ENCODE results near the gene NPY.
A peak's percentile ranks its signal among the peaks of the same experiment; 100 is the strongest.

Gene NPY

DNA sequence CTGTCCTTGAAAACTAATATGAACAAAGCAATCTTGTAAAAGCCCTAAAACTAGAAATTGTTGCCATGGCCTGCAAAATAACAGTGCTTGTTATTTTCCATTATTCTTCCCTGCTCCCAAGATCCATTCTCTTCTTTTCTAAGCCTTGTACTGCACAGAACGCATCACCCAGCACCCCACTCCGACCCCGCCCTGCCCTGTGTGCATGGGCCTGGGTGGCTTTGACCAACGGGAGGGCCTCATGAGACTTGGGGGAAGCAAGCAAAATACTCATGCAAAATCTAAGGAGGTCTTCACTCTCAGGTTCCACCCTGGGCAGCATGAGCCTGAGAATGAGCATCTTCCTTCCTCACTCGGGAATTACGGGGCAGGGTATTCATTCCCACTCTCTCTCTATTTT lies 32.4 kb downstream of the NPY start:
- no peak for DNase-seq

DNA sequence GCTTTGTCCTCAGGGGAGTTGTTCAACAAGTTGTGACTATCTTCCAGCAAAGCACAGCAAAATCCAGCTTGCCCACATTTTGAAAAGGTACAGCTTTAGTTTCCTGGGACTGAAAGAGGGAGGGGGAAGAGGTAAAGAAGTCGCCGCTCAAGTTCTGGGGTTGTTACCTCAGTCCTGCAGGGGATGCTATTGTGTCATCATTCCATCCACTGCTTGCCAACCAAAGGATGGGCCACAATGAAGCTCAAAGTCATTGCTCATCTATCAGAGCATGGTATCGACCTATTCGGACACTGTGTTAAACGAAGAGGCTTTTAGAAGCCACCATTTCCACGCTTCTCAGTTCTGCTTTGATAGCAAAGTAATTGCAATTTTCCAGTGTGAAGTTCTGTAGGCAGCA lies 34.3 kb downstream of the NPY start:
- peak; percentile 25 for DNase-seq

DNA sequence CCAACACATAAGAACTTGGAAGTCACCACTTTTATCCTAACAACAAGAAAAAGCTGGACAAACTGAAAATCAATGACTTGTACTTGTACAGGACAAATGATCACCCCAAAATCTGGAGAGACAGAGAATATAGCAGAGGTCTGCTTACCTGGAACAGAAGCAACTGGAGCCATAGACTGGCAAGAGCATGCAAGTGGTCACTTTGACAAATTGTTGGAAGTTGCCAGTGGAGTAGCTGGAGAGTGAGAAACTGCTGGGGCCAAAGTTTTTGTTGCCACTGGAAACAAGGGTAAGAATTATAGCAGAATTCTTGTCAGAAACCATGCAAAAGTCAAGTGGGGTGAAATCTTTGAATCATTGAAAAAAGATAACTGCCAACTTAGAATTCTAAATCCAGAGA lies 35.2 kb downstream of the NPY start:
- no peak for DNase-seq

DNA sequence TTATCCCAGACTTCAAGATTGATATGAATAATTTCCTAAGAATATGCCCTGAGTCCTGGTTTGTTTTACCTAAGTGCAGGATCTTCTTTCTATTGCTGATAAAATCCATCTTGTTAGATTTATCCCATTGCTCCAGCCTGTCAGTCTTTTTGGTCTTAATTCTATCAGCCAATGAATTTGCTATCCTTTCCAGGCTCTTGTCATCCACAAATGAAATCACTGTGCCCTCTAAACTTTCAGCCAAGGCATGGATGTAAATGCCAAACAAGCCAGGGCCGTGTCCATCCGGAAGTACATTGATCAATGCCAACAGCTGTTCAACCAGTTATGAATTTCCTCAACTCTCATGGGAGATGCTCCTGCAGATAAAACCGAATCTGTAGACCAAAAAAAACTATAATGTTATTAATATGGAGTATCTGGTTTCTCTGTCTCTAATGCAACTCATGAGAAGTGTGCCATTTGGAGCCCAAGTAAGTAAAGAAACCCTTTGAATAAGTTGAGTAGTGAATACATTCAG lies 40.0 kb downstream of the NPY start:
- no peak for DNase-seq

DNA sequence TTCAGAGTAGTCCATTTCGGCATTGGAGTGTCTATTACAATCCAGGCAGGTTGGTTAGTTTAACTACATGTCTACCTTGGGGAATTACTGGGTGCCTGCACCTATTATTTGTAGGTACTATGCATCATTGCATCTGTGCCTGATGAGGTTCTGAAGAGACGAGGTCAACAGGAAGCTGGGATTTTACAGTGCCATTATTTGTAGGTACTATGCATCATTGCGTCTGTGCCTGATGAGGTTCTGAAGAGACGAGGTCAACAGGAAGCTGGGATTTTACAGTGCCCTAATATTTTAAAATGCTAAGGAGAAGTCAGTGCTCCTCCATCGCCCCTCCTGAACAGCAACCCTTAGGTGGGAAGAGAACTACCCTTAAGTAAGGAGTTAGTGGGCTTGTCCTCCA lies 41.7 kb downstream of the NPY start:
- DNase-seq = no peak

DNA sequence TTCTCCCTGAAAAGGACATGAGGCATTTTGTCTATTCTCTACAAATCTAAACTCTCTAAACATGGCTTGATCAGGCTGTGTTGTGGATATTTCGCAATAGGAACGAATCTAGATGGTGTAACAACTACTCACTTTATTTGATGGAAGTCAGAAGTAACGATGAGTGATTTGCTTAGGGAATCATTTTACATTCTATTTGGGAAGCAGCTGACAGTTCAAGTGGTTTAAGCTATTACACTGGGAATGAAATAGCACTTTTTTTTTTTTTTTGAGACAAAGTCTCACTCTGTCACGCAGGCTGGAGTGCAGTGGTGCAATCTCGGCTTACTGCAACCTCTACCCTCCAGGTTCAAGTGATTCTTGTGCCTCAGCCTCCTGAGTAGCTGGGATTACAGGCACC lies 44.1 kb downstream of the NPY start:
- no peak for DNase-seq

DNA sequence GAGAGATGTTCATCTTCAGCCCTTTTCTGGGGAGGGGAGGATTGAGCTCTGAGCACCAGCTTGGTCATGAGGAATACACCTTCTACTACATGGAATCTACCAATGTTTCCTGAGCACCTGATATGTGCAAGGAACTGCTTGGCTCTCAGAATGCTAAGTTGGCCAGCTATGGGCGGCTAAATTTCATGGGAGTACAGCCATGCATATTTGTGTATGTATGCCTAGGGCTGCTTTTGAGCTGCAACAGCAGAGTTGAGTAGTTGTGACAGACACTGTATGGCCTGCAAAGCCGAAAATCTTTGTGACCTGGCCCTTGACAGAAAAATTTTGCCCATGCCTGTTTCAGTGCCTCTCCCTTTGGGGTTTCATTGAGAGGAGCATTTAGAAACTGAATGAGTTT lies 44.9 kb downstream of the NPY start:
- DNase-seq = no peak

DNA sequence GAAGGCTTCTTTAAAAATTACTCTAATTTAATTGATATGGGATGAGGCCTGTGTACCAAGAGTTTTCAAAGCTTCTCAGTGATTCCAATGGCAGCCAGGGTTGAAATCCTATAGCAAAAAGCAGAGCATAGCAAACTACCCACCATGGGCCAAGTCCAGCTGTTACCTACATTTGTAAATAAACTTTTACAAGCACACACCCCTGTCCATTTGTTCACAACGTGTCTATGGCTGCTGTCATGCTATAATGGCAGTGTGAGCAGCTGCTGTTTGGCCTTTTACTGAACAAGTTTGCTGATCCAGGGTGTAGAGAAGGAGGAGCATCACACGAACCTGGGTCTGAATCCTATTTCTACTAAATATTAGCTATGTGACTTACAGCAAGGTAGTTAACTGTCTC lies 50.0 kb downstream of the NPY start:
- DNase-seq = no peak

DNA sequence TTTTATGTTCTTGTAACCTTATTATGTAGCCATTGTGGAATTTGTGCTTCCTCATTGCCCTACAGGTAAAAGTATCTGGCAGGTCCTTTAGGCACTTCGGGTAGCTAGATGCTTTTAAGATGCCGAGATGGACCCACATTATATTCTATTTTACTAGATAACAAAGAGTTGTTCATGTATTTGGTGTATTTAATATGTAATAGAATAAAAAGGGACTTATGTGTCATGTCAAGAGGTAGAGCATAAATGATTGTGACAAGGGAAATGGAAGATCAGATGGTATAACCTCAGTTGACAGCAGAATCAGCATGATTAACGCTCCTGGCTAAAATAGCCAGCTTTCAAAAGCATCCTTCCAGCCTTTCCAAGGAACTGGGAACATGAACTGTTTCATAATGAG lies 50.6 kb downstream of the NPY start:
- no peak for DNase-seq

DNA sequence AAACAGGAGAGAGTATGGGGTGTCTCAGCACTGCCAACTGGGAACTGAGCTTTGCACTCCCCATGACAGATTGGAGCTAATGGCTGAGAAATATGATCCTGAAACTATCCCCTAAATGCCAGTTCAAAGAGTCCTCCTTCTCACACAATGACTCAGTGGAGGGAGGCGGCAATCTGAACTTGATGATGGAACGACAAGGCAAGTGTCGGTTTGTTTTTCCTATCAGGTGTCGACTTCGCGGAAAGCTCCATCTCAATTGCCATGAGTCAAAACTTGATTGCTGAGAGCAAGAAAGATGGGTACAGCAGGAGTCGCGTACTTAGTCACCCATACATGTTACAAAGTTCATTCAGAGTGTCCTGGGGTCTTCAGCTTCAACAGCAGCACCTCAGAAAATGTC lies 52.5 kb downstream of the NPY start:
- DNase-seq = no peak

DNA sequence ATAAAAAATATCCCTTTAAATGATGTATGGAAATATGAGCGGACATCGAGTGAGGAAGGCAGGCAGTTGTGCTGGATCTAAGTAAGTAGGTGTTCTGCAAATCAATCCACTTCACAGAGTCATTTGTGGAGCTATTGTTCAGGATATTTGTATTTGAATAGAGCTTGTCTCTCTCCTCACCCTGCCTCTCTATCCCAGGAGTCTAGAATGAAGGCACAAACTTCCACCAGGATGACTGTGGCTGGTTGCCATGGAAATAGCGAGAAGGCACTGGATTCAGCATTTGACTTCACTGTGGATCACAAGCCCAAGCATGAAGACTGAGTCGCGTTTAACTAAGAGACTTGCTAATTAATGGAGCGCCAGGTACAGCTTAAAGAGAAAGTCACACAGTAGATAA lies 53.2 kb downstream of the NPY start:
- no peak for DNase-seq

DNA sequence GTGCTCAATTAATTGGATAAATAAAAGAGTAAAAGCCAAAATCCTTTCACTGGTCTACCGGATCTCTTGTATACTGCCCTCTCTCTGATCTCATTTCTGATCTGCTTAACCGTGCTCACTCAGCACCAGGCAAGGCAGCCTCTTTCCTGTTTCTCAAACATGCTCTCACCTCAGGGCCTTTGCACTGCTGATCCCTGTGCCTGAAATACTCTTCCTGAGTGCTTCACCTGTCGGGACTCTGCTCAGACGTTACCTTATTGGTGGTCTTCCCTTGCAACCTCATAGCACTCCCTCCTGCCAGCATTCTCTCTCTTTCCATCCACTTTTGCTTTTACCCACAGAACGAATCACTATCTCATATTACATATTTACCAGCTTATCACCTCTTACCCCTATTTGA lies 55.6 kb downstream of the NPY start:
- no peak for DNase-seq

DNA sequence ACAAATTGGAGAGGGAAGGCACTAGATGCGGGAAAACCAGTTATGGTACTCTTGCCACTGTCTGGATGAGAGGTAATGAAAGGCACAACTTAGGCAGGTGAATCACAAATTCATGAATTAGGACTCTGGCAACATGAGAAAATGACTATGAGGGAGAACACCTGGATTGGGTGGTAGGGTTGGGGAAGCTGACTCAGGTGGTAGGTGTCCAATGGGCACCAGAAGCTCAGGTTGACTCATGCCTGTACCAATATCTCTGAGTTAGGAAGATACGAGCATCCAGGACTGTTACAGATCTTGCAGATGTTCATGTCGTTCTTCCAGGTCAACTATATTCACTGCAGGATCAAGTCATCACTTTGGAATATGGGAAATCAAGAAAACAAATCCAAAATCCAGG lies 56.7 kb downstream of the NPY start:
- DNase-seq = no peak
